GM19239 (cell line): ENCODE measurements around the gene STK10.
"Not testable (repeated sequence)": the region's sequence is repeated elsewhere in the genome, so short reads cannot be mapped to it uniquely, and the experiment has no call there.

Source experiments
- DNase-seq: peaks from one replicate; pipeline ENCODE4 v3.0.0; 2011; ENCODE audit warnings: low spot score; ENCODE audit not compliant: insufficient read length
- FAIRE-seq: peaks from 2 replicates; lab custom pipeline; 2011; peaks lifted over from hg19 to GRCh38; lab: Jason Lieb, UNC

STK10 gene

DNA sequence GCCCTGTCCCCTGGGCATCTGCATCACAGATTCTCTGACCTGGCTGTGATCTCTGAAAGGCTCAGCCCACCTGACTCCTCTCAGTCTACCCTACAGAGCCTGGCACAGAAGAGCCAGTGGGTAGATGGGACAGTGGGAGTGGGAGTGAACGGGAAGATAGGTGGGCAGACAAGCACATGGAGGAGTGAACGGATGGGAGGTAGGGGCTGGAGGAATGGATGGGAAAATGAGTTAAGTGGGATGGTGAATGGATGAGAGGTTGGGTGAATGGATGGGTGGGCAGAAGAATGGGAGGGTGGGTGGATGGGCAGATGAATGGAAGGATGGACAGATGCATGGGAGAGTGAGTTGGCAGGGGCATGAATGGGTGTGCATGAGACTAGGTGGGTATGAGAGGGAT, 18.8 kb downstream of the STK10 start:
- FAIRE-seq (no peak), DNase-seq (no peak)

DNA sequence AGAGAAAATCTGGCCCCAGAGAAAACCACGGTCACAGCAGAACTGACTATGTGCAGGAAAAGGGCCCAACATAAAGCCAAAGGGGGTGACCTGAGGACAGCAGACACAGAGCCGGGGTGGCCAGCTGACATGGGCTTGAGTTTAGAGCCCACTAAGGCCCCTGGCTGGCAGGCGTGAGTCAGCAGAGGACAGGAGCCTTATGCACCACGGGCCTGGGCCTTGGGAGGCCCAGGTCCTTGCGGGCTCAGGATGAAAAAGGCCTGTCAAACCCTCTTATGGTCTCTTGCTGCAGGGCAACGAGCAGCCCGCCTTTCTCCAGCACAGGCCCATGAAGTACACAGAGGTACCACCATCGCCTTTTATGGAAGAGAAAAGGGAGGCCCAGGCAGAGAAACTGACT, 19.7 kb downstream of the STK10 start:
- no peak for FAIRE-seq
- no peak for DNase-seq

DNA sequence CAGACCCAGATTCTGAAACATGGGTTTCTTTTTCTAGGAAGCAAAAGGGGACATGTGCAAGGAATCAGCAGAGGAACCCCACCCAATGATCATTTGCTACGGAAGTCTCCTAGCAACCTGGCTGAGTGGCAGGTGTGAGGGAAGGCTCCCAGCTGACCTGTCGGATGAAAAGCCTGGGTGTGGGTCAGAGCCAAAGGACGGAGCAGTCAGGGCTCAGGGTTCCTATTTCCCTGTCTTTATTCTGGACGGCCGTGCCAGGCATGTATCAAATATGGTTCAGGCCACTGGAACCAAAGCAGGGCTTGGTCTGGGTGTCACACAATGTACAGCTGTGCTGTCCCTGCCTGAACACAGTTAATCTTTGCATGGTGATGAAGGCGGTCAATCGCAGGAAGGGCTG, 20.1 kb downstream of the STK10 start:
- FAIRE-seq (no peak), DNase-seq (no peak)

DNA sequence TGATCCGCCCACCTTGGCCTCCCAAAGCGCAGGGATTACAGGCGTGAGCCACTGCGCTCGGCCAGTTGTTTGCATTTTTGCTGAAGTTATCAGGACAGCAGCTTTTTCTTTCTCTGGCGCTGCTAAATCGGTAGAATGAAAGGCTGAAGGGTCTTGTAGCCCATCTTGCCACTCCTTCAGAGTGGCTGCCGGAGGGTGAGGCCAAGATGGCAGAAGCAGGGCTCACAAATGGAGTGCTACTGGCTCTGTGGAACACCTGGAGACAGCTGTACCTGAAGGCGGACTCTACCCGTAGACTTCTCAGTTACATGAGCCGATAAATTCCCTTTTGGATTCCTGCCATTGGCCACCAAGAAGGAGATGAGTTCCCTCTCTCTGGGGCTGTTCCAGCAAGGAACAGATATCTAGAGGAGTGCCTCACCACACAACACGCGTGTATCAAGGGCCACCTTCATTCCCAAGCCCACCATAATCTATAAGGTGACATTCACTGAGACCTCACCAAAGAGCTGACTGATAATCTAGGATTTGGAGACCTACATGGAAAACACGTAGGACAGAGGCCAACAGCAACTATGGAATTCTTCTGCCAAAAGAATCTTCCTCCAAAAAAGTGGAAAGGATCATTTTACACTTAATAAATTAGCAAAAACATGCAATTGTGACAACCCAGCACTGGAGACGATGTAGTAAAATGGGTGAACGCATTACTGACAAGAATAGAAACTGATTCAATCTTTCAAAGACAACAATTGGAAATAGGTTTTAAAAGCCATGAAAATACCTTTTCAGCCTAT, 21.8 kb downstream of the STK10 start:
- no peak for FAIRE-seq
- DNase-seq, result no peak

DNA sequence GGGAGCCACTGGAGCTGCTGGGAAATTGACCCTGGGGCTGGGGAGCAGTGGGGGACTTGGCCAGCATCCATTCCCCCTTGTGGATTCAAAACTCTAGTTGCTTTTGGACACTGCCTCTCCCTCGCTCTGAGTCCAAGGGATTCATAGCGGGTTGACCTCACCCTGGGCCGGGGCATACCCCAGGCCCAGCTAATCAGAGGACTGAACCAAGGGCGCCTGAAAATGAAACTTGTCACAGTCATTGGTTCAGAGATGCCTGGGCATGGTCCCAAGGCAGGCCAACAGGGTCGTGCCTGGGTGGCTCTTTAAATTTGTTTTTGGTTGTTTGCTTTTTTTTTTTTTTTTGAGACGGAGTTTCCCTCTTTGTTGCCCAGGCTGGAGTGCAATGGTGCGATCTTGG, 22.6 kb downstream of the STK10 start:
- no peak for FAIRE-seq
- DNase-seq, result no peak

DNA sequence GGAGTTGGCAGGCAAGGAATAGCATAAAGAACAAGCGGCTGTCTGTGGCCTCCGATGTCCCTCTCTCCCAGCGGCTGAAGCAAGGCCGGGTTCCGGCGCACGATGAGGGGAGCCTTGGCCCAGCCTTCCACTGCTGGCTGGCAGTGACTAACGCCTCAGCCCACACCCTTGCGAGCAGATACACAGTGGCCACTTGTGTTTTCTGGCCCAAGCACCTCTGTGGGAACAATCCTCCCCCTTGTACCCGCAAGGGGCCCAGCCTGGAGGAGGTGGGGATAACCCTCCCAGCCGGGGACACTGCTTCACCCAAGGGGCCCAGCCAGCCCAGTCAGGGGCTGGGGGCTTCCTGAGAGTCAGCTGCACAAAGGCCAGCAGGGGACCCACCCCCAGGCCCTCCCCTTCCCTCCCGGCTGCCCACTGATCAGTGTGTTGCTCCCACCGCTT, 23.2 kb downstream of the STK10 start:
- no peak for DNase-seq
- FAIRE-seq, result no peak

DNA sequence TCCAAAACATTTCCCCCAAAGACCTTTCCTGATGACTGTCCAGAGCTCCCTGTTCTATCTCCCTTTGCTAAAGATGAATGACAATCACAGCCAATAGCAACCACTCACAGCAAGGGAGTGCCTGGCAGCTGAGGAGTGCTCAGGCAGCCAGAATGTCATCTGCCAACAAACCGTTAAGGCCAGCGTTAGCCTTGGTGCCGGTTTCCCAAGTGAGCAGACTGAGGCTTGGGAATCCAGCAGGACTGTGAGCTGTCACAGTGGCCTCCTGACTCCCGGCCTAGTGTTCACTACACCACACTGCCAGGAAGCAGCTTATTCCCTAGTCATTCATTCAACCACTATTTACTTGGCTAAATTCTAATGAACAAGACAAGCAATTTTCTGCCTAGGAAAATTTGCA, 24.7 kb downstream of the STK10 start:
- DNase-seq (no peak), FAIRE-seq (no peak)

DNA sequence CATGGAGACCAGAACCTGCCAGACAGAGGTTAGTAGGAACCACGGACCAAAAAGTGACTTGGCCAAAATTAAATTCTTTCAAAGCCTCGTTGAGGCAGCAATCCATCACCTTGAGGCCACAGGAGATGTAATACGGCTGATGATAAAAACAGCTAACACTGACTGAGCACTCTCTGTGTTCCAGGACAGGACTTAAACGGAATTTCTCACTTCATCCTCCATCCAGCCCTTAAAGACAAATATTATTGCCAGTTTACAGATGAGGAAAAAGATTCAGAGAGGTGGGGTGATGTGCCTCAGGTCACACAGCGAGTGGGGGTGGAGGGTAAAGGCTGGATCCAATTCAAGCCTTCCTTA, 25.1 kb downstream of the STK10 start:
- DNase-seq, result no peak
- no peak for FAIRE-seq

DNA sequence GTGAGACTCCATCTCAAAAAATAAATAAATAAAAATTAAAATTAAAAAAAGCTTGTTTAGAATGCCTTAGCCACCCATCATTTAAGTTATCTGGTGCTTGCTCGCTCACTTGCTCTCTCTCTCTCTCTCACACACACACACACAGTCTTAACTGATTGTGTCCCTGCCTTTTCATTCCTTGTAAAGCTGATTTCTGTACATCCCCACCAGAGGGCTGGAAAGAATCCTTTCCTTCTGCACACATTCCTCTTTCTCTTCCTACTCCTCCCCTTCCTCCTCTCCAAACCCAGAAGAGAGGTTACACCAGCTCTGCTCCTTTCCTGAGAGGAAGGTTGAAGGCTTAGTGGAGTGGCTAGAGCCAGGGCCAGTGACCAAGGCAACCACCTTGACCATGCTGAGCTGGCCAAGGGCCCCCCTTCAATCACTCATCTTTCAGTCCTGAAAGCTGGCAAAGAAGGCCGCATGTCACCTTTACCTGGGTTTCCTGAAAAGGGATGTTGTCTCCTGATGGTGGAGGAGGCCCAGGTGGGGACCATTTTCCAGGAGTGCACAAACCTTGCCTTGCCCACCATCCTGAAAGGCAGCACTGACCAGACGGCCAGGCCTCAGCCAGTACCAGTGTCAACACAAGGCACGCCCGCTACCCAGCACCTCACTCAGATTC, 25.6 kb downstream of the STK10 start:
- FAIRE-seq, result no peak
- DNase-seq, result no peak

DNA sequence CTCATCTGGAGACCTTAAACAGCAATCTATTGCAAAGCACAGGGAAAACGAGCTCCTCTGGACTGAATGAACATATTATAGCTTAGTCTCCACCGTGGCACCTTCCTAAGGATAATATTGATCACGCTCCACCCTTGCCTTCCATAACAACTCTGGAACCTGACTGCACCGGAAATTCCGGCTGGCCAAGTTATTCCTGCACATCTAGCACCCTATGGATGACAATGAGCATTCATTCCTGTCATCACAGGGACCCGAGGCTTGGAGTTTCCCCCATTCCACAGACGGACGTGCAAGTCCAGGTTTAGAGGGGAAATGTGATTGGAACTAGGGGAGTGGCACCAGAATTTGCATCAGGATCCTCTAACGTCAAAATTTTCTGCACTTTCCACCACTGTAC, 27.5 kb downstream of the STK10 start:
- FAIRE-seq (no peak), DNase-seq (no peak)

DNA sequence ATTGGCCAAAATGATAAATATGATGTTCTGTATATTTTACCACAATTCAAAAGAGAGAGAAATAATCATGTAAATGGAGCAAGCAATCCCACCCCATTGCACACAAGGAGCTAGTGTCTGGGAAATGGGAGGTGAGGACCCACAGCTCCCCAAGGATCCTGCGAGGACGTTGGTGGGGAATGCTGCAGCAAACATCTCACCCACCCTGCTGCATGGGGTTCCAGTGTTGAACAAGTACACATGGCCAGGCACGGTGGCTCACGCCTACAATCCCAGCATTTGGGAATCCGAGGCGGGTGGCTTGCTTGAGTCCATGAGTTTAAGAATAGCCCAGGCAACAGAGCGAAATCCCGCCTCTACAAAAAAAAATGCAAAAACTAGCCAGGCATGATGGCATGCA, 29.0 kb downstream of the STK10 start:
- DNase-seq (no peak), FAIRE-seq (no peak)

DNA sequence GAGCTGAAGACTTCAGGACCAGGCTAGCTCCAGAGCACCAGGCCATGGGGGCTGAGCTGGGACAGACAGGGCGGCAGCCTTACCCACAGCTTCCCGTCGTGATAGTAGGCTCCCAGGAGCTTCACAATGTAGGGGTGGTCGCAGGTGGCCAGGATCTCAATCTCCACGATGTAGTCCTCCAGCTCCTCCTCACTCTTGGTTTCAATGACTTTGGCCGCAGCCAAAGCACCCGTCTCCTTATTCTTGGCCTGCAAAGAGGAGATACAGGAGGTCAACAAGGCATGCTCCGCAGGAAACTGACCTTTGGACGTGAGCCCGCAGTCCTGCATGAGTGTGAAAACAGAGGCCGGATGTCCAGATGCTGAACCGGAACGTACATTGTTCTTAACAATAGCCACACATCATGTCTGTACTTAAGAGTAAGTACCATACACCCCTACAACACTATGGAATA, 31.5 kb downstream of the STK10 start:
- DNase-seq (no peak), FAIRE-seq (no peak)

DNA sequence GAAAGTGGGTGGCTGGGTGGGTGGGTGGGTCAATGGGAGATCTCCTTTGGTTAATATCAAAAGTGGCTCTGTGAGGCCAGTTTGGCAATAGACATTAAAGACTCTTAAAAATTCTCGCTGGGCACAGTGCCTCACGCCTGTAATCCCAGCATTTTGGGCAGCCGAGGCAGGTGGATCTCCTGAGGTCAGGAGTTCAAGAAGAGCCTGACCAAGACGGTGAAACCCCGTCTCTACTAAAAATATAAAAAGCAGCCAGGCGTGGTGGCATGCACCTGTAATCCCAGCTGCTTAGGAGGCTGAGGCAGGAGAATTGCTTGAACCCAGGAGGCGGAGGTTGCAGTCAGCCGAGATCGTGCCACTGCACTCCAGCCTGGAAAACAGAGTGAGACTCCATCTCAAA, 32.9 kb downstream of the STK10 start:
- FAIRE-seq, result not testable (repeated sequence)

DNA sequence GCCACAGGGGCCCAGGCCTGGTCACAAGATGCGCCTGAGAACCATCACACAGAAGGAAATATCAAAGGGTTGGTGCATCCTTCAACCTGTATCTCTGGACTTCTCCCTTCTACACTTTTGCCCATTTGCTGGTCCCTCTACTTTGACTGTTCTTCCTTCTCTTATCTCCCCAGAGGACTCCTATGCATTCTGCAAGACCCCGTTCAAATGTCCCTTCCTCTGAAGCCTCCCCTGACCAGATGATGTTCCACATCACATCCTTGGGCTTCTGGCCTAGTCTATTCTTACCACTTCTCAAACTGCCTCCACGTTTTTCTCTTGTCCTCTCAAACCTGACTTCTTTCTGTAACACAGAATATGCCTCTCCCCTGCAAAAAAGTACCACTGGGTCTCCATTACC, 34.3 kb downstream of the STK10 start:
- FAIRE-seq (no peak), DNase-seq (no peak)

More for the DNA sequence above, 32.9 kb downstream of the STK10 start:
- not testable (repeated sequence) for DNase-seq

DNA sequence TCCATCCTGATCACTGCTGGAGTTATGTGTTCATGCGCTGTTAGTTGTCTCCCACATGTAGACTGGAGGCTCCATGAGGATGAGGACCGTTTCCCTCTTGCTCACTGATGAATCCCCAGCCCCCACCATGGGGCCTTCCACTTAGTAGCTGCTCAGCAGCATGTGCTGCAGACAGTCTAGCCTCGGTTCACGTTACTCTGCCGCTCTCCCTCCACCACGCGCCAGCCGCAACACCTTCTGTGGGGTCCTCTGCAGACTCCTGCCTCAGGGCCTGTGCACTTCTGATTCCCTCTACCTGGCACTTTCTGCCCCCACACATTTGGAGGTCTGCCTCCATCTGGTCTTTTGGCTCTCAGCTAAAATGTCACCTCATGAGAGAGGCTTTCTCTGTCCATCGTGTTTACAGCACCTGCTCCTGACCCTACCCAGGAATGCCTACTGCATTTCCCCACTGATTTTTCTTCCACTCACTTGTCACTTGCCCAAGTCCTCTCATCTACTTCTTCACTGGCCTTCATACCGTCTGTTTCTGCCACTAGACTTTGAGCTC, 36.3 kb downstream of the STK10 start:
- DNase-seq (no peak), FAIRE-seq (no peak)

DNA sequence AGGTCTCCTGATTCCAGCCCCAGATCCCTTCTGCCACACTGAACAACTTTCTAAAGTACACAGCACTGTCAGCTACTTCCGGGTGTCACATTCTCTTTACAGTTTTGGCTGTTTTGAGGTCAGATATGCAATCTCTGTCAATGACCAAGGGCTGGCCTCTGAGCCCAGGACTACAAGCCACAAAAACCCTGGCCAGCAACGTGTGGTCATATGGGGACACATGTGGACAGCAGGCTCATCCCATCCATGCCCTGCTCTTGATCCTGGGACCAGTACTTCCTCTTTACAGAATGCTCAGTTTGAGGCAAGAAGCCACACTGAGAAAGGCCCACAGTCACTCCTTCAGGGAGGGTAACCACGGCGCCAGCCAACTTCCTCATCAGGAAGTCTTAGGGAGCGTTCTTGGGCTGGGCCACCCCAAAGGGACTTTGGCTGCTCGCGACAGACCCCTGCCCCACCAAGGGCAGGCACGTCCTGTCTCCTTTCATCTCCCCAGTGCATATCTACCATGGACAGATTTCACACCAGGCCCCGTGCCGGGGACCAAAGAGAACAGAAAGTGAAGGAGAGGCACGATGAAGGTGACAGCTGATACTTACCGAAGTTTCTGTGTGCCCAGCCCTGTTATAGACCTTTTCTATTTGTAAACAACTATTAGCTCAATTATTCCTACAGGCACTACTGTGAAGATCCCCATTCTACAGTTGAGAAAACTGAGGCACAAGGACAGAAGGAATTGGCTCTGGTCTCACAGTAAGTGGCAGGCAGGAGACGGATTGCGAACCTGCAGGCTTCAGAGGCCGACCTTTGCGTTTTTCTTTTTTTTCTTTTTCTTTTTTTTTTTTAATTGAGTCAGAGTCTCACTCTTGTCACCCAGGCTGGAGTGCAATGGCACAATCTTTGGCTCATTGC, 37.3 kb downstream of the STK10 start:
- FAIRE-seq (peak; percentile 91), DNase-seq (peak; percentile 53)

DNA sequence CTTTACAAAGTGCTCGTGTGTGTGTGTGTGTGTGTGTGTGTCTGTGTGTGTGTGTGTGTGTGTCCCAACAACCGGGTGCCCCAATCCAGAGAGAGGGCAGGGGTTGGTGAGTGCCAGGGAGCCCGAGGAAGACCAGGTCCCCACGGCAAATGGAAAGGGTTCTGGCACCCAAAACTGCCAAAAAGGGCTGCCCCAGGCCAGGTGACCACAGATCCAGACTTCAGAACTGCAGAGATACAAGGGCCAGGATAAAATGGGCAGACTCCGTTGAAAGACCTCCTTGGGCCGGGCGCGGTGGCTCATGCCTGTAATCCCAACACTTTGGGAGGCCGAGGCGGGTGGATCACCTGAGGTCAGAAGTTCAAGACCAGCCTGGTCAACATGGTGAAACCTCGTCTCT, 38.5 kb downstream of the STK10 start:
- DNase-seq, FAIRE-seq: not testable (repeated sequence)

DNA sequence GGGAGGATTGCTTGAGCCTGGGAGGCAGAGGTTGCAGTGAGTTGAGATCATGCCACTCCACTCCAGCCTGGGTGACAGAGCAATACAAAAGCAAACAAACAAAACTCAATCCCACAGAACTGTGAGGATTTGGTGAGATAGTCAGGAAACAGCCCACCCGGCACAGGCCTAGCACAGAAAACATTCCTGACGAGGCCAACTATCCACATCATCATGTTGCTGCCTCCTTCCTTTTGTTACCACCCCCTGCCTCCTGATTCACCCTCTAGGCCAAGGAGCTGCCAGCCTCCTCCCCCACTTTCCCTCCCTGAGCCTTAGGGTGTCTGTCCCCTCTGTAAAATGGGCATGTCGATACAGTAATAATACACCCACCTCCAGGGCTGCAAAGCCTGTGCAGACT, 39.0 kb downstream of the STK10 start:
- no peak for FAIRE-seq
- no peak for DNase-seq

DNA sequence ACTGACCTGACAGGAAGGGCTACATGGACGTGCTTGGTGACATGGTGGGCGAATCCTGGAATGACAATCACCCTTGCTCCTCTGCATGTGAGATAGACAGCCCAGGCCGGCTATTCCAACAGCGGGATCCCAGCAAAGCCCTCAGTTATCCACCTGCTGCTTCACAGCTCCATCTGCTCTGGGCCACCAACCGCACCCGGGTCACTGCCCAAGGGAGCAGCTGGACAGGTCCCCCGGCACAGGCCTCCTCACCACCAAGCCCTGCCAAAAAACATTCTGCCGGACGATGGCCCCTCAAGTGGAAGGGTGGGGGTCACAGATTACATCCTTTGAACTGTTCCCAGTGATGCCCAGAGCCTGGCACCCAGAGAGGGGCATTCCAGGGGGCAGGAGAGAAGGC, 39.6 kb downstream of the STK10 start:
- FAIRE-seq (no peak), DNase-seq (no peak)

DNA sequence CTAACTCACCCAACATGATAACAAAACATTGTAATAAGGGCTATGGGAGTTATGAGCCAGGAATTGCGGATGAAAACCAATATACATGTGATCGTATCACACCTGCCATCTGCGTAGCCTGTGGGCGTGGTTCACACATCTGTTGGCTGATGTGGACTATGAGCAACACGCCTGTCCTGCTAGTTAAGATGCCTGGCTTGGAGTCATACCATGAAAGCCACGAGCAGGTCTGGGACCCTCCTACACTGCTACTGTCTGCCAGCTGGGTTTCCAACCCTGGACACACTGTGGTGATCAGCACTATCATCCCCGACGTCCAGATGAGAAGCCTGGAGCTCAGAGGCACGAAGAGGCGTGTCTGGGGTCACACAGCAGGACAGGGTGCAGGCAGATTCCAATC, 40.2 kb downstream of the STK10 start:
- DNase-seq (no peak), FAIRE-seq (no peak)

DNA sequence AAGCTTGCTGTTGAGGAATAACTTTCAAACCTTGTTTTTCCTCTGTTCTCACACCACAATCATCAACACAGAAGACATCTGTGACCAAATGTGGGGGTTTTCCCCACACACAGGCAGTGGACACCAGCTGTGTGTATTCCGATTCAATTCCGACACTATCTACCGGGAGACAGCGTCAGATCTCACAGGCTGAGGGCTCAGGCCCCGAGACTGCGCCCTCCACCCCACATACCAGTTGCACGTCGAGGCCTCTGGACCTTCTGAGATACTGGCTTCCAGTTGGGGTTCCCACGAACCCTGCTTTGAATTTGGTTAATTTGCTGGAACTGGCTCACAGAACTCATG, 41.3 kb downstream of the STK10 start:
- no peak for FAIRE-seq

More for the DNA sequence above, 41.3 kb downstream of the STK10 start:
- DNase-seq, result no peak
